Spleen (tissue), 11 donors: ENCODE results near the gene GLT8D1. TPM values are rescaled to one million over a fixed set of nuclear protein-coding genes. Genes with fewer than 3 reads are reported as not detected.
A peak's percentile ranks its signal among the peaks of the same experiment; 100 is the strongest.

ENCODE experiments used
- DNase-seq: peaks from one replicate; pipeline ENCODE4 v3.0.0-alpha.2; 2020
- H3K27ac ChIP-seq, 8 donors: fragments of 200-600 bp; sonication (generic) in 7 of 8; 1 replicate in 4 of 8; 2 replicates in 4 of 8; pipeline versions ENCODE4 v1.5.0 to v1.8.0; 2016 to 2021; ENCODE audit warnings: inconsistent platforms in 4 of 8, mild to moderate bottlenecking in 4 of 8, moderate library complexity in 1 of 8
- H3K27me3 ChIP-seq, 7 donors: fragments of 200-600 bp; sonication (generic) in 6 of 7; replicated peaks in 1 of 7; 1 replicate in 4 of 7; 2 replicates in 3 of 7; pipeline versions ENCODE4 v1.5.0 to v1.8.0; 2016 to 2021; ENCODE audit warnings: inconsistent platforms in 3 of 7, mild to moderate bottlenecking in 1 of 7
- H3K36me3 ChIP-seq, 6 donors: fragments of 200-600 bp; sonication (generic) in 5 of 6; 1 replicate in 4 of 6; 2 replicates in 2 of 6; pipeline versions ENCODE4 v1.5.0 to v1.8.0; 2016 to 2021; ENCODE audit warnings: inconsistent platforms in 2 of 6
- H3K4me1 ChIP-seq, 6 donors: fragments of 200-600 bp; sonication (generic) in 5 of 6; 1 replicate in 3 of 6; 2 replicates in 3 of 6; pipeline versions ENCODE4 v1.5.0 to v1.8.0; 2016 to 2021; ENCODE audit warnings: inconsistent platforms in 3 of 6
- H3K4me3 ChIP-seq, 8 donors: fragments of 200-600 bp; sonication (generic) in 7 of 8; 1 replicate in 4 of 8; 2 replicates in 4 of 8; pipeline versions ENCODE4 v1.5.0 to v1.8.0; 2016 to 2021; ENCODE audit warnings: inconsistent platforms in 4 of 8, mild to moderate bottlenecking in 4 of 8, moderate library complexity in 2 of 8
- H3K9me3 ChIP-seq, 8 donors: fragments of 200-600 bp; sonication (generic) in 7 of 8; 1 replicate in 4 of 8; 2 replicates in 4 of 8; pipeline versions ENCODE4 v1.5.0 to v1.8.0; 2016 to 2021; ENCODE audit warnings: inconsistent platforms in 4 of 8
- CTCF ChIP-seq, 11 experiments: fragments of 200-600 bp in 7 of 11; fragments of 450-650 bp in 4 of 11; sonication (generic) in 4 of 11; IDR thresholded peaks in 8 of 11; conservative IDR thresholded peaks in 3 of 11; 1 replicate in 7 of 11; 2 replicates in 4 of 11; pipeline versions ENCODE4 v1.4.0 to v1.8.0; 2016 to 2021; ENCODE audit warnings: antibody characterized with exemption in 11 of 11, inconsistent platforms in 4 of 11, mild to moderate bottlenecking in 1 of 11
- POLR2A ChIP-seq, 3 donors: fragments of 450-650 bp; IDR thresholded peaks; one replicate each; pipeline ENCODE4 v1.5.1; 2017; ENCODE audit warnings: antibody characterized with exemption in 3 of 3, mild to moderate bottlenecking in 1 of 3
- POLR2AphosphoS5 ChIP-seq, 3 donors: sonication (generic); formaldehyde crosslinking; IDR thresholded peaks; one replicate each; pipeline ENCODE4 v1.5.1; 2017; ENCODE audit warnings: antibody characterized with exemption in 3 of 3
- WGBS, 5 donors: extraction: QIAGEN DNeasy Blood & Tissue Kit in 3 of 5; methylation state at CpG; one replicate each; pipeline versions ENCODE4 v1.1.5 to v1.1.7; 2013 to 2018; 5-methylcytosine and 5-hydroxymethylcytosine counted together
- intact Hi-C: fragments of 100-400 bp; cut with DNase I; formaldehyde crosslinking; loops from one replicate; pipeline ENCODE4 v1.15.0; 2023; ENCODE audit warnings: low total_unique reads
- polyA plus RNA-seq, 3 donors: library from polyadenylated mRNA; stranded (reverse); fragments of 200-250 nt; gene quantifications; one replicate each; pipeline ENCODE4 v1.2.1, GENCODE V29; 2013
- total RNA-seq, 7 donors: library from RNA; depleted of rRNA in 3 of 7; stranded (reverse); fragments of >200 nt in 3 of 7; fragmentation: NEBNext Ultra II Directional in 4 of 7; extraction: Animal tissue kit (Norgen Biotek cat#: 25700) in 4 of 7; gene quantifications; one replicate each; pipeline versions ENCODE4 v1.1.0 to v1.2.1, GENCODE V29; 2016 to 2021
- donor health status: healthy with polysubstance abuse.
- donor health status: DM: no; HTN: no; CAD: no; lungs with moderate emphysema.
- donor health status: DM: no; HTN: no; CAD: no.
- donor health status: Bipolar disorder and iron deficiency.
- donor health status: healthy.
- donor health status: DM: no; HTN: no; CAD: no.
- donor health status: DM: yes; HTN: yes; CAD: no.

The GLT8D1 gene
- total and polyA plus RNA-seq, 10 donors, result 21.8 to 53.9 (median 30.9) TPM

GRCh38 chr3:52724511-52724910 lies 18.9 kb upstream of the GLT8D1 start:
- DNase-seq, result no peak
- peaks cover 0 to 31% (median 19%) of the 10 kb centered on the region in 6 donors for H3K4me1 ChIP-seq
- no peak overlapping the region for H3K27ac ChIP-seq
- H3K9me3 ChIP-seq, result peaks cover 0 to 27% (median 22%) of the 10 kb centered on the region in 8 donors
- 90 to 100% (median 98%) methylated on average over 1 of the region's 1 CpG for WGBS, 5 donors
- H3K4me3 ChIP-seq, result no peak overlapping the region
- no peaks in the 10 kb centered on the region for H3K27me3 ChIP-seq
- intact Hi-C loops, result no loop called here
- peaks cover 0 to 39% (median 3%) of the 10 kb centered on the region in 6 donors for H3K36me3 ChIP-seq
- no peak for TF ChIP-seq POLR2A (IDR thresholded peaks at IDR 0.05)
- no peak for TF ChIP-seq POLR2AphosphoS5 (IDR thresholded peaks at IDR 0.05)
- TF ChIP-seq CTCF (IDR thresholded peaks at IDR 0.05 in 8 of 11, conservative IDR thresholded peaks at IDR 0.05 in 3 of 11), result no peak

DNA sequence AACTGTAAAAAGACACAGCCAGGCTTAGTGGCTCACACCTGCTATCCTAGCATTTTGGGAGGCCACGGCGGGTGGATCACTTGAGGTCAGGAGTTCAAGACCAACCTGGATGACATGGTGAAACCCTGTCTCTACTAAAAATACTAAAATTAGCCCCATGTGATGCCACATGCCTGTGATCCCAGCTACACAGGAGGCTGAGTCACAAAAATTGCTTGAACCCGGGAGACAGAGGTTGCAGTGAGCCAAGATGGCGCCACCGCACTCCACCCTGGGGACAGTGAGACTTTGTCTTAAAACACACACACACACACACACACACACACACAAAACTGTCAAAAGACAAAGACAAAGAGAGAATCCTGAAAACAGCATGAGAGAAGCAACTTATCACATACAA lies 18.3 kb upstream of the GLT8D1 start:
- WGBS, 5 donors, result 93 to 100% (median 99%) methylated on average over 5 of the region's 5 CpGs
- Histone ChIP-seq H3K27me3 (no peaks in the 10 kb centered on the region), H3K4me3 (no peak overlapping the region), H3K4me1 (peaks cover 0 to 31% (median 19%) of the 10 kb centered on the region in 6 donors), H3K36me3 (peaks cover 0 to 39% (median 3%) of the 10 kb centered on the region in 6 donors), H3K9me3 (peaks cover 0 to 27% (median 20%) of the 10 kb centered on the region in 8 donors), H3K27ac (no peak overlapping the region)
- DNase-seq, result no peak
- intact Hi-C loops, result no loop called here
- TF ChIP-seq CTCF (IDR thresholded peaks at IDR 0.05 in 8 of 11, conservative IDR thresholded peaks at IDR 0.05 in 3 of 11), result no peak
- no peak for TF ChIP-seq POLR2AphosphoS5 (IDR thresholded peaks at IDR 0.05)
- TF ChIP-seq POLR2A (IDR thresholded peaks at IDR 0.05), result no peak

DNA sequence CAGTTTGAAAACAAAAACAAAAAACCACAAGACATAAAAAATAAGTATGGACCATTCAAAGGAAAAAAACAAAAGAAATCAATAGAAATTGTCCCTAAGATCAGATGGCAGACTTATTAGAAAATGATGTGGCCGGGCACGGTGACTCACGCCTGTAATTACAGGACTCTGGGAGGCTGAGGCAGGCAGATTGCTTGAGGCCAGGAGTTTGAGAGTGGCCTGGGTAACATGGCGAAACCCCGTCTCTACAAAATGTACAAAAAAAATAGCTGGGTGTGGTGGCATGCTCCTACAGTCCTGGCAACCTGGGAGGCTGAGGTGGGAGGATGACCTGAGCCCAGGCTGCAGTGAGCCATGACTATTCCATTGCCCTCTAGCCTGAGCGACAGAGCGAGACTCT lies 16.9 kb upstream of the GLT8D1 start:
- intact Hi-C loops, result no loop called here
- no peak for DNase-seq
- no peaks in the 10 kb centered on the region for H3K27me3 ChIP-seq
- no peak overlapping the region for H3K4me3 ChIP-seq
- H3K36me3 ChIP-seq, result peaks cover 0 to 31% (median 3%) of the 10 kb centered on the region in 6 donors
- no peak overlapping the region for H3K27ac ChIP-seq
- peaks cover 0 to 18% (median 10%) of the 10 kb centered on the region in 8 donors for H3K9me3 ChIP-seq
- peaks cover 0 to 31% (median 19%) of the 10 kb centered on the region in 6 donors for H3K4me1 ChIP-seq
- TF ChIP-seq POLR2AphosphoS5 (IDR thresholded peaks at IDR 0.05), result no peak
- TF ChIP-seq POLR2A (IDR thresholded peaks at IDR 0.05), result no peak
- no peak for TF ChIP-seq CTCF (IDR thresholded peaks at IDR 0.05 in 8 of 11, conservative IDR thresholded peaks at IDR 0.05 in 3 of 11)
- 90 to 98% (median 94%) methylated on average over 7 of the region's 7 CpGs for WGBS, 5 donors

DNA sequence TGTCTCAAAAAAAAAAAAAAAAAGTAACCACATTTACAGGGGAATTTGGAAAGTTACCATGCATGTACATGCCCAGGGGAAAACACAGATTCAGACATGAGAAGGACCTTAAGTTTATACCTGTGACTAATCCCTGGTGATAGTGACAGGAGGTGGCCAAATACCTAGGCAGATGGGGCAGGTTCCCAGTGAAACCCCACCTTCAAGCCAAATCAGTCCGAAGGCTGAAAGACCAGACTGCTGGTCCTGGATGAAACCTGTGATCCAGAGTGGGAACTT lies 16.1 kb upstream of the GLT8D1 start:
- intact Hi-C loops, result no loop called here
- 78 to 100% (median 88%) methylated on average over 1 of the region's 1 CpG for WGBS, 5 donors
- peaks cover 0 to 31% (median 19%) of the 10 kb centered on the region in 6 donors for H3K4me1 ChIP-seq
- peaks cover 0 to 29% (median 3%) of the 10 kb centered on the region in 6 donors for H3K36me3 ChIP-seq
- DNase-seq, result no peak
- H3K27ac ChIP-seq, result peak overlapping the region in 6 of 8 donors; percentile 35 to 80 (median 66)
- no peaks in the 10 kb centered on the region for H3K27me3 ChIP-seq
- no peak for TF ChIP-seq POLR2AphosphoS5 (IDR thresholded peaks at IDR 0.05)
- TF ChIP-seq CTCF (IDR thresholded peaks at IDR 0.05 in 8 of 11, conservative IDR thresholded peaks at IDR 0.05 in 3 of 11), result no peak
- TF ChIP-seq POLR2A (IDR thresholded peaks at IDR 0.05), result no peak
- H3K4me3 ChIP-seq, result no peak overlapping the region
- H3K9me3 ChIP-seq, result peaks cover 0 to 18% (median 10%) of the 10 kb centered on the region in 8 donors
